Ishikawa (cell line): ENCODE measurements around the gene TLX2.

Experiments used
- CEBPB ChIP-seq: IDR thresholded peaks from 2 replicates; pipeline ENCODE4 v1.6.1; 2012
- FOXM1 ChIP-seq: IDR thresholded peaks from 2 replicates; pipeline ENCODE4 v1.6.1; 2012; ENCODE audit warnings: low read depth, borderline replicate concordance
- TAF1 ChIP-seq: IDR thresholded peaks from 2 replicates; pipeline ENCODE4 v1.6.1; 2012; ENCODE audit warnings: low read depth, mild to moderate bottlenecking
- YY1 ChIP-seq: IDR thresholded peaks from 2 replicates; pipeline ENCODE4 v1.6.1; 2012; ENCODE audit warnings: low read depth
- TF ChIP-seq, protein P1 (sequence below): IDR thresholded peaks from 2 replicates; pipeline ENCODE4 v1.6.1; 2012
- TF ChIP-seq, protein P2 (sequence below): IDR thresholded peaks from 2 replicates; pipeline ENCODE4 v1.6.1; 2012
- TF ChIP-seq, protein P3 (sequence below): IDR thresholded peaks from 2 replicates; pipeline ENCODE4 v1.6.1; 2012; ENCODE audit warnings: low read depth, mild to moderate bottlenecking

DNA sequence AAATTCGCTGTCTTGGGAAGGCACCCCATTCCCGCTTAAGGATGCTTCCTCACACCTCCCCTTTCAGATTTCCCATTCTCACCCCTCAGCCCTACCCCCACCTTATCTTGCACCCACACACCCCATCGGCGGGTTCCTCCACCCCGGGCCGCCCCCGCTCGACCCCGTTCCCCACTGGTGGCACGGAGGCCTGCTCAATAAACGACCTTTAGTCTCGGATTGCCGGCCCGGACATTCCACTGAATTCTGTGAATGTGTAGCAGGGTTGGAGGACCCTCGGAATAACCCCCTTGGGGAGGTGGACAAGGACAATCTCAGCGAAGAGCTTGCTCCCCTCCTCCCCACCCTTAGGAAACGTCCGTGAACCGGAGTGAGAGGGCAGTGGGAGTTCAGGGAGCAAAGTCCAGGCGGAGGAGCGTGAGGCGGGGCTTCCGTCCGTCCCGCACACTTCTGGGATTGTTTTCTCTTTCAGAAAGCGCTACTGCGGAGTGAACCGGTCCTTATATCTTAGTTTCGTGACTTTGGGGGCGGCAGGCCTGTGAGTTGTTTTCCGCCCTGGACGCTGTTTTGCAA lies 12.0 kb upstream of the TLX2 start:
- TF ChIP-seq, protein P1, sequence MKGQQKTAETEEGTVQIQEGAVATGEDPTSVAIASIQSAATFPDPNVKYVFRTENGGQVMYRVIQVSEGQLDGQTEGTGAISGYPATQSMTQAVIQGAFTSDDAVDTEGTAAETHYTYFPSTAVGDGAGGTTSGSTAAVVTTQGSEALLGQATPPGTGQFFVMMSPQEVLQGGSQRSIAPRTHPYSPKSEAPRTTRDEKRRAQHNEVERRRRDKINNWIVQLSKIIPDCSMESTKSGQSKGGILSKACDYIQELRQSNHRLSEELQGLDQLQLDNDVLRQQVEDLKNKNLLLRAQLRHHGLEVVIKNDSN: no peak
- TF ChIP-seq FOXM1 (no peak), YY1 (no peak), CEBPB (no peak), TAF1 (no peak)
- TF ChIP-seq, protein P2, sequence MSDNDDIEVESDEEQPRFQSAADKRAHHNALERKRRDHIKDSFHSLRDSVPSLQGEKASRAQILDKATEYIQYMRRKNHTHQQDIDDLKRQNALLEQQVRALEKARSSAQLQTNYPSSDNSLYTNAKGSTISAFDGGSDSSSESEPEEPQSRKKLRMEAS: no peak
- TF ChIP-seq, protein P3, sequence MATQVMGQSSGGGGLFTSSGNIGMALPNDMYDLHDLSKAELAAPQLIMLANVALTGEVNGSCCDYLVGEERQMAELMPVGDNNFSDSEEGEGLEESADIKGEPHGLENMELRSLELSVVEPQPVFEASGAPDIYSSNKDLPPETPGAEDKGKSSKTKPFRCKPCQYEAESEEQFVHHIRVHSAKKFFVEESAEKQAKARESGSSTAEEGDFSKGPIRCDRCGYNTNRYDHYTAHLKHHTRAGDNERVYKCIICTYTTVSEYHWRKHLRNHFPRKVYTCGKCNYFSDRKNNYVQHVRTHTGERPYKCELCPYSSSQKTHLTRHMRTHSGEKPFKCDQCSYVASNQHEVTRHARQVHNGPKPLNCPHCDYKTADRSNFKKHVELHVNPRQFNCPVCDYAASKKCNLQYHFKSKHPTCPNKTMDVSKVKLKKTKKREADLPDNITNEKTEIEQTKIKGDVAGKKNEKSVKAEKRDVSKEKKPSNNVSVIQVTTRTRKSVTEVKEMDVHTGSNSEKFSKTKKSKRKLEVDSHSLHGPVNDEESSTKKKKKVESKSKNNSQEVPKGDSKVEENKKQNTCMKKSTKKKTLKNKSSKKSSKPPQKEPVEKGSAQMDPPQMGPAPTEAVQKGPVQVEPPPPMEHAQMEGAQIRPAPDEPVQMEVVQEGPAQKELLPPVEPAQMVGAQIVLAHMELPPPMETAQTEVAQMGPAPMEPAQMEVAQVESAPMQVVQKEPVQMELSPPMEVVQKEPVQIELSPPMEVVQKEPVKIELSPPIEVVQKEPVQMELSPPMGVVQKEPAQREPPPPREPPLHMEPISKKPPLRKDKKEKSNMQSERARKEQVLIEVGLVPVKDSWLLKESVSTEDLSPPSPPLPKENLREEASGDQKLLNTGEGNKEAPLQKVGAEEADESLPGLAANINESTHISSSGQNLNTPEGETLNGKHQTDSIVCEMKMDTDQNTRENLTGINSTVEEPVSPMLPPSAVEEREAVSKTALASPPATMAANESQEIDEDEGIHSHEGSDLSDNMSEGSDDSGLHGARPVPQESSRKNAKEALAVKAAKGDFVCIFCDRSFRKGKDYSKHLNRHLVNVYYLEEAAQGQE: no peak
